CD14-positive monocyte (primary cell): Measurements from ENCODE around the gene NKD2. TPM values are rescaled to one million over a fixed set of nuclear protein-coding genes. Genes with fewer than 3 reads are reported as not detected.

Experiments
- DNase-seq, 3 donors: peaks; one replicate each; pipeline ENCODE4 v3.0.0-alpha.2; 2011 to 2022
- H2AFZ ChIP-seq: 2 replicates; pipeline ENCODE4 v1.6.0; 2012; ENCODE audit warnings: mild to moderate bottlenecking, low read depth, low read length, inconsistent platforms; ENCODE audit not compliant: insufficient read depth, poor library complexity, severe bottlenecking
- H3K27ac ChIP-seq, 2 donors: 1 replicate in 1 of 2; 2 replicates in 1 of 2; pipeline ENCODE4 v1.5.1; 2012 to 2013; ENCODE audit warnings: low read length in 2 of 2, control low read depth in 1 of 2, inconsistent platforms in 1 of 2, low read depth in 1 of 2, mild to moderate bottlenecking in 1 of 2
- H3K27me3 ChIP-seq, 2 donors: one replicate each; pipeline versions ENCODE4 v1.6.0 to v1.6.1; 2011 to 2013; ENCODE audit warnings: low read length in 2 of 2; ENCODE audit not compliant: control insufficient read depth in 2 of 2, insufficient read depth in 2 of 2
- H3K36me3 ChIP-seq, 2 donors: replicated peaks in 1 of 2; 1 replicate in 1 of 2; 2 replicates in 1 of 2; pipeline versions ENCODE4 v1.5.1 to v1.6.1; 2012 to 2013; ENCODE audit warnings: low read length in 2 of 2, control low read depth in 1 of 2, inconsistent platforms in 1 of 2, mild to moderate bottlenecking in 1 of 2; ENCODE audit not compliant: insufficient read depth in 2 of 2, control insufficient read depth in 1 of 2
- H3K4me1 ChIP-seq, 2 donors: 1 replicate in 1 of 2; 2 replicates in 1 of 2; pipeline versions ENCODE4 v1.5.1 to v1.6.1; 2012 to 2013; ENCODE audit warnings: low read length in 2 of 2, control low read depth in 1 of 2, inconsistent platforms in 1 of 2, mild to moderate bottlenecking in 1 of 2, moderate library complexity in 1 of 2; ENCODE audit not compliant: insufficient read depth in 2 of 2, control insufficient read depth in 1 of 2
- H3K4me2 ChIP-seq: replicated peaks from 2 replicates; pipeline ENCODE3; 2012; ENCODE audit warnings: low read length, moderate library complexity, mild to moderate bottlenecking; ENCODE audit not compliant: poor library complexity, severe bottlenecking; ENCODE audit errors: extremely low read depth
- H3K4me3 ChIP-seq, 3 experiments: fragments of 200-600 bp in 1 of 3; sonication (generic) in 1 of 3; replicated peaks in 1 of 3; 1 replicate in 2 of 3; 2 replicates in 1 of 3; pipeline ENCODE4 v1.5.1; 2011 to 2013; ENCODE audit warnings: low read length in 3 of 3, mild to moderate bottlenecking in 3 of 3, control low read depth in 2 of 3, low read depth in 2 of 3, inconsistent platforms in 1 of 3, moderate library complexity in 1 of 3
- H3K79me2 ChIP-seq: 2 replicates; pipeline ENCODE4 v1.6.0; 2012; ENCODE audit warnings: mild to moderate bottlenecking, control low read depth, inconsistent platforms, low read length, moderate library complexity; ENCODE audit not compliant: insufficient read depth
- H3K9ac ChIP-seq: 2 replicates; pipeline ENCODE4 v1.6.0; 2017; ENCODE audit warnings: low read length, mild to moderate bottlenecking; ENCODE audit not compliant: insufficient read depth, poor library complexity, severe bottlenecking
- H3K9me3 ChIP-seq, 2 donors: replicated peaks in 1 of 2; 1 replicate in 1 of 2; 2 replicates in 1 of 2; pipeline versions ENCODE4 v1.5.1 to v1.6.1; 2012 to 2013; ENCODE audit warnings: low read length in 2 of 2, control low read depth in 1 of 2; ENCODE audit not compliant: control insufficient read depth in 1 of 2, insufficient read depth in 1 of 2
- H4K20me1 ChIP-seq: 2 replicates; pipeline ENCODE4 v1.6.0; 2012; ENCODE audit warnings: mild to moderate bottlenecking, low read length, control low read depth, moderate library complexity; ENCODE audit not compliant: insufficient read depth
- H3K27ac Mint-ChIP-seq, 7 donors: one replicate each; pipeline ENCODE4 v1.8.0; 2020; ENCODE audit warnings: mild to moderate bottlenecking in 7 of 7, mixed read lengths in 7 of 7, moderate library complexity in 6 of 7, inconsistent platforms in 2 of 7
- H3K27me3 Mint-ChIP-seq, 3 donors: one replicate each; pipeline ENCODE4 v1.8.0; 2021 to 2022; ENCODE audit warnings: low read depth in 3 of 3, mild to moderate bottlenecking in 3 of 3, mixed read lengths in 3 of 3, moderate library complexity in 3 of 3, inconsistent platforms in 1 of 3
- H3K36me3 Mint-ChIP-seq, 2 donors: one replicate each; pipeline ENCODE4 v1.8.0; 2020; ENCODE audit warnings: mixed read lengths in 2 of 2, inconsistent platforms in 1 of 2, mild to moderate bottlenecking in 1 of 2
- H3K4me1 Mint-ChIP-seq: one replicate; pipeline ENCODE4 v1.8.0; 2020; ENCODE audit warnings: mild to moderate bottlenecking, mixed read lengths
- H3K4me3 Mint-ChIP-seq, 2 donors: one replicate each; pipeline ENCODE4 v1.8.0; 2020; ENCODE audit warnings: mild to moderate bottlenecking in 2 of 2, mixed read lengths in 2 of 2, moderate library complexity in 1 of 2
- H3K9me3 Mint-ChIP-seq, 7 donors: one replicate each; pipeline ENCODE4 v1.8.0; 2020 to 2022; ENCODE audit warnings: mixed read lengths in 7 of 7, mild to moderate bottlenecking in 6 of 7, moderate library complexity in 6 of 7, inconsistent platforms in 2 of 7
- WGBS: methylation state at CpG from one replicate; pipeline ENCODE4 v1.1.5; 2013; ENCODE audit warnings: missing lambda C conversion rate; ENCODE audit not compliant: insufficient coverage; 5-methylcytosine and 5-hydroxymethylcytosine counted together
- intact Hi-C, 2 donors: fragments of 100-400 bp; cut with micrococcal nuclease; formaldehyde crosslinking; loops; one replicate each; pipeline versions ENCODE4 v1.15.0 to v1.15.1; 2023
- polyA plus RNA-seq, 3 donors: library from polyadenylated mRNA; depleted of rRNA in 1 of 3; unstranded in 2 of 3; stranded (reverse) in 1 of 3; fragments of 300-500 nt in 2 of 3; fragments of >200 nt in 1 of 3; fragmentation: Illumina TruSeq in 2 of 3; gene quantifications; 1 replicate in 2 of 3; 2 replicates in 1 of 3; pipeline ENCODE4 v1.2.3, GENCODE V29; 2012 to 2021
- TF ChIP-seq, protein P1 (sequence below): fragments of 200-600 bp; IDR thresholded peaks from one replicate; pipeline ENCODE4 v1.8.0; 2022; ENCODE audit warnings: antibody characterized with exemption, mild to moderate bottlenecking

NKD2 gene
- polyA plus RNA-seq, 3 donors = not detected

DNA sequence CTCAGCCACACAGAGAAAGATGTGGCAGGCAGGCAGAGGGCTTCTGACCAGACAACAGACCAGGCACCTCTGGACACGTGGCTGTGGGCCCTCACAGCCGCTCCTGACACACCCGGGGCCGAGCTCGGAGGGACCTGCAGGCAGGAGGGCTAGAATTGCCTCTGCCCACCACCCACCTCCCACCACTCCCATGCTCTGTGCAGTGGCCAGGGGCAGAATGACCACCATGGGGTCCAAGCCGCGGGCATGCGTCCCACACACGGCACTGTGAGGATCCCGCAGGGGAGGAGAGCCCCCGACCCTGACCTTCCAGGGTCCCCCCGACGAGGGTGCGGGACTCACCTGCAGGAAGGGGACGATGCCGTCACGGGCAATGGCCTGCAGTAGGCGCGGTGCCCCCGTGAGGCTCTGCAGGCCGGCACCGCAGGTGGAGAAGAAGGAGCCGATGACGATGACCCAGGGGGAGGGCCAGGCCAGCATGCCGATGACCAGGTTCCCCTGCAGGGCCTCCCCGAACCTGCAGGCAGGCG is 69.0 kb downstream of the NKD2 start:
- Mint-ChIP-seq H3K27me3 (peaks cover 0 to 2% (median 0%) of the 10 kb centered on the region in 3 donors), H3K9me3 (peaks cover 0 to 4% (median 0%) of the 10 kb centered on the region in 7 donors), H3K27ac (no peak overlapping the region), H3K4me1 (no peaks in the 10 kb centered on the region), H3K4me3 (no peak overlapping the region), H3K36me3 (peaks cover 34 to 53% of the 10 kb centered on the region in 2 donors)
- H3K79me2 ChIP-seq = no peaks in the 10 kb centered on the region
- no peak overlapping the region for H3K9ac ChIP-seq
- no peak for DNase-seq
- 96% methylated on average over 24 of the region's 27 CpGs for whole genome bisulfite sequencing
- no peaks in the 10 kb centered on the region for H3K27me3 ChIP-seq
- H2AFZ ChIP-seq = no peak overlapping the region
- no peaks in the 10 kb centered on the region for H3K4me1 ChIP-seq
- H3K4me2 ChIP-seq = no peak overlapping the region
- TF ChIP-seq, protein P1, sequence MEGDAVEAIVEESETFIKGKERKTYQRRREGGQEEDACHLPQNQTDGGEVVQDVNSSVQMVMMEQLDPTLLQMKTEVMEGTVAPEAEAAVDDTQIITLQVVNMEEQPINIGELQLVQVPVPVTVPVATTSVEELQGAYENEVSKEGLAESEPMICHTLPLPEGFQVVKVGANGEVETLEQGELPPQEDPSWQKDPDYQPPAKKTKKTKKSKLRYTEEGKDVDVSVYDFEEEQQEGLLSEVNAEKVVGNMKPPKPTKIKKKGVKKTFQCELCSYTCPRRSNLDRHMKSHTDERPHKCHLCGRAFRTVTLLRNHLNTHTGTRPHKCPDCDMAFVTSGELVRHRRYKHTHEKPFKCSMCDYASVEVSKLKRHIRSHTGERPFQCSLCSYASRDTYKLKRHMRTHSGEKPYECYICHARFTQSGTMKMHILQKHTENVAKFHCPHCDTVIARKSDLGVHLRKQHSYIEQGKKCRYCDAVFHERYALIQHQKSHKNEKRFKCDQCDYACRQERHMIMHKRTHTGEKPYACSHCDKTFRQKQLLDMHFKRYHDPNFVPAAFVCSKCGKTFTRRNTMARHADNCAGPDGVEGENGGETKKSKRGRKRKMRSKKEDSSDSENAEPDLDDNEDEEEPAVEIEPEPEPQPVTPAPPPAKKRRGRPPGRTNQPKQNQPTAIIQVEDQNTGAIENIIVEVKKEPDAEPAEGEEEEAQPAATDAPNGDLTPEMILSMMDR = no peak
- no peak overlapping the region for H3K27ac ChIP-seq
- intact Hi-C loops = no loop called here
- H3K36me3 ChIP-seq = peaks cover 27 to 40% of the 10 kb centered on the region in 2 donors
- peaks cover 12% of the 10 kb centered on the region for H4K20me1 ChIP-seq
- no peaks in the 10 kb centered on the region for H3K9me3 ChIP-seq
- H3K4me3 ChIP-seq = no peak overlapping the region

DNA sequence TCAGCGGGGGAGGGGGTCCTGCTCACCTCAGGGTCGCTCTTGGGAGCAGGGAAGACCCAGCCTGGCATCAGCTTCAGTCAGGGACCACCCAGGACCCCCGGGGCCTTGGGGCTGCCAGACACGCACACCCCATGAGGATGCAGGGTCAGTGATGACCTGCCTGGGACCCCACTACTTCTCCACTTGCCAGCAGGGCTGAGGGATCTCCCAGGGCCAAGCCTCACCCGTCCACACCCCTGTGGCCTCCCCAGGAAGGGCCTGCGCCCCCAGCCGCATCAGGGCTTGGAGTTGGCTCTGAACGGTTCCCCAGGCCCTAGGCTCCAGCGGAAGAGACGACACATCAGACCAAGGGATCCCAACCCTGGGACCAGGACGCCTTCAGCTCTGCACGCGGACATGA is 69.6 kb downstream of the NKD2 start:
- Histone ChIP-seq H3K79me2 (no peaks in the 10 kb centered on the region), H3K4me2 (no peak overlapping the region), H3K27me3 (no peaks in the 10 kb centered on the region), H3K36me3 (peaks cover 27 to 39% of the 10 kb centered on the region in 2 donors), H3K4me3 (no peak overlapping the region), H3K9ac (no peak overlapping the region), H3K9me3 (no peaks in the 10 kb centered on the region), H4K20me1 (peaks cover 12% of the 10 kb centered on the region), H3K27ac (no peak overlapping the region), H2AFZ (no peak overlapping the region), H3K4me1 (no peaks in the 10 kb centered on the region)
- Mint-ChIP-seq H3K27ac (peak overlapping the region in 1 of 7 donors; percentile 3), H3K36me3 (peaks cover 35 to 55% of the 10 kb centered on the region in 2 donors), H3K27me3 (peaks cover 0 to 2% (median 0%) of the 10 kb centered on the region in 3 donors), H3K4me1 (no peaks in the 10 kb centered on the region), H3K9me3 (peaks cover 0 to 4% (median 0%) of the 10 kb centered on the region in 7 donors), H3K4me3 (no peak overlapping the region)
- DNase-seq = no peak
- TF ChIP-seq, protein P1 = no peak
- WGBS = 97% methylated on average over 13 of the region's 13 CpGs
- intact Hi-C loops = no loop called here
